ENCODE data around the gene ZNF511.
A peak's percentile ranks its signal among the peaks of the same experiment; 100 is the strongest.

Gene ZNF511

GRCh38 chr10:133355991-133356390 is 47.3 kb downstream of the ZNF511 start:
- DNase-seq = no peak

- no peak for DNase-seq
Measured at GRCh38 chr10:133356549-133357284, 48.0 kb downstream of the ZNF511 start.

DNA sequence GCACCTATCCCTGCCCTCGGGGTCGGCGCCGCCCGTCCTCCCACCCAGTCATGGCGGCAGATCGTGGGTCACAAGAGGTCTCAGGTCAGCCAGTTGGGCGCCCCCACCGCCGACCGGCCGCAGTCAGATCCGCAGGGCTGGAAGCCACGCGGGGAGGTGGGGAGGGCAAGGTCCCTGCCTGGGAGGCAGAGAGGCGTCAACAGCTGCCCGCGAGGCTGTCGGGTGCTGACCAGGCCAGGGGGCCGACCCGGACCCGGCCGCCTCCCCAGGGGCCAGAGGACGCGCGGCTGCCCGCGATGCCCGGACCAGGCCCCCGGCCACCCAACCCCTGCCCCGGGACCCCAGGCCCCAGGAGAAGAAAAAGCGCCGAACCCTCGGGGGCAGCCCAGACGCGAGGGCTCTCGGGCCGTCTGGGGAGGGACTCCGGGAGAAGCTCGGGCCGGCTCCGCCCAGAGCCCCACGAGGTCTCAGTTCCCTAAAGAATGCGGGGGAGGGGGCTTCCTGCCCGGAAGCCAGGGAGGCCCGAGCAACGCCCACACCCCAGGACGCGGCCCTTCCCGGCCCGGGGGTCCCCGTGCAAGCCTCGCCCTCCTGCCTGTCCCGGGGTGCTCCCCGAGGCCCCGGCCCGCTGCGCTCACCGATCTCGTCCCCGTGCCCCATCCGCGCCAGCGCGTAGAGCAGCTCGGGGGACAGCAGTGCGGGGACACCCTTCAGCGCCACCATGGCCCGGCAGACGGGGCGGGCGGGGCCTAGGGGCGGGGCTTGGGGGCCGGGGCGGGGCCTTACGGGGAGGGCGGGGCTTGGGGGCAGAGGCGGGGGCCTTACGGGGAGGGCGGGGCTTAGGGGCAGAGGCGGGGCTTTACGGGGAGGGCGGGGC is 48.8 kb downstream of the ZNF511 start, which contains the start of gene FUOM:
FUOM (minus strand) TSS at position 735 of the 877 bp plus-strand sequence; CDS start at position 723, 12 bp downstream.
- DNase-seq = peak; percentile 70

DNA sequence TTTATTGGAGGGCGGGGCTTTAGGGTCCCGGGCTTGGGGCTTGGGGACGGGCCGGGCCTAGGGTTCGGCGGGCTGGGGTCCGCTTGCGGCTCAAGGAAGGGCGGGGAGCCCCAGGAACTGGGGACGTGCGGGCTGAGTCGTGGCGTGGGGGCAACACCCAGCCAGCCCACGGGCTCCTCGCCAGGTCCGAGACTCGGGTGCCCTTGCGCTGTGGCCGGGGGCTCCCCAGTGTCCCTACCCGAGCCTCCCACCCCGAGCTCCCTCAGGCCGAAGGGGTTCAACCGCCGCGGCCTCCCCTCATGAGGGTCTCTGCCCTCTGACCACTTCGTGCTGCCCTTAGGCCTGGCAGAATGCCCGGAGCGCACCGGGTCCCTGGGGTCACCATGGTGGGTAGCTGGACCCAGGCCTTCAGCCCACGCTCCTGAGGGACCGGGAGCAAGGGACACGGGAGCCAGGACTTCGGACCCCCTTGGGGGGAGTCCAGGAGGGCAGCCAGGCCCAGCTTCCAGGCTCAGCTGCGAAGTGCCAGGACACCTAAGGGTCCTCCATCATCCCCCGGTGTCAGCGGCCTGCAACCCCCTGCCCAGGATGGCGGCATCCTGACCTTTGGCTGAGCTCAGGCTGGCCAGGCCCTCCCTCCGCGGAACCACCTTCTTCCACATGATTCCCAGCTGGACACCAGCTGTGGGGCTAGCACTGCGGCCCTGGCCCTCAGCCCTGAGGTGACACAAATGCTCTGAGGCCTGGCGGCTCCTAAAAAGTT is 49.6 kb downstream of the ZNF511 start:
- no peak for DNase-seq

DNA sequence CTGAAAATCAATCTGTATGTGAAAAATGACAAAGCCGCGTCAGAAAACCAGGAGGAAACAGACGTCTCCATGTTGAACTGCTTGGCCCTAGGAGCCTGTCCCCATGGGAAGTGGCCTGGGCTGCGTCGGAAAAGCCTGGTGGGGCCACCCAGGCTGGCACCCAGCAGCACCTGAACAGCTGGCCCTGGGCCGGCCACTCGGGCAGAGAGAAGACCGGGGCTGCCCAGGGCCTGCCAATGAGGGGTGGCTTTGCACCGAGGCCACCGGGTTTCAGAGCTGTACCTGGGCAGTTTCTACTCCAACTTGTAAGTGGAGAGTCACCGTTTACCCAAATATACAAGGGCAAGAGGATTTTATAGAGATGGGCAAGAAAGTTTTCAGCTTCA is 50.2 kb downstream of the ZNF511 start:
- DNase-seq = no peak

DNA sequence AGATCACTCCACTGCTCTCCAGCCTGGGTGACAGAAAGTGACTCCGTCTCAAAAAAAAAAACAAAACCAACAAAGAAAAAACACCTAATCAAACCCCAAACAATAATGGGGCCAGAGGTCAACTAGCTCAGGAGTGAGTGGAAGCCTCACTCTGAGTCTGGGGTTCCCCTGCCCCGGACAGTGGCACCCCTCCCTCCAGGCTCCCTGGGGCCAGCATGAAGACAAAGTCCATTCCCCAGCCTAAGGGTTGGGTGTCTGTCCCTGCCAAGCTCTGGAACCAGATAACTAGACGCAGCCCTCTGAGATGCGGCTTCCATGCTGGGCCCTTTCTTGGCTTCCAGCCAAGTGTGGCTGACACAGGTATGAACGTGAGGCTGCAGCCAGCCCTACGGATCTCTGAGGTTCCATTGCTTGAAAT is 50.8 kb downstream of the ZNF511 start:
- no peak for DNase-seq

GRCh38 chr10:133359972-133360610 is 51.4 kb downstream of the ZNF511 start:
- DNase-seq = no peak

DNA sequence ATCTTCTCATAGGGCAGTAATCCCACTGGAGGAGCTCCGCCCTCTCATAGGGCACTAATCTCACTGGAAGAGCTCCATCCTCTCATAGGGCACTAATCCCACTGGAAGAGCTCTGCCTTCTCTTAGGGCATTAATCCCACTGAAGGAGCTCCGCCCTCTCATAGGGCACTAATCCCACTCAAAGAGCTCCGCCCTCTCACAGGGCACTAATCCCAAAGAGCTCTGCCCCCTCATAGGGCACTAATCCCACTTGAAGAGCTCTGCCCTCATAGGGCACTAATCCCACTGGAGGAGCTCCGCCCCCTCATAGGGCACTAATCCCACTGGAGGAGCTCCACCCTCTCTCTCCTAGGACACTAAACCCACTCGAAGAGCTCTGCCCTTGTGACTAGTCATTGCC is 52.5 kb downstream of the ZNF511 start:
- no peak for DNase-seq

- DNase-seq = no peak
Measured at GRCh38 chr10:133361773-133362441, 53.2 kb downstream of the ZNF511 start.
